ENCODE data around the gene AHSA1. TPM values are rescaled to one million over a fixed set of nuclear protein-coding genes. Genes with fewer than 3 reads are reported as not detected.

The AHSA1 gene
- total RNA-seq, 1 experiment from 2014 or later = 375 TPM

GRCh38 chr14:77508249-77508648, 50.4 kb downstream of the AHSA1 start:
- no peak for DNase-seq (ENCODE audit: low spot score)
- H3K4me3 ChIP-seq (ENCODE audit: low read depth, low read length, poor library complexity, severe bottlenecking) = no peak overlapping the region
- ChIA-PET CTCF (no interaction called here), POLR2A (ENCODE audit: low non-redundant PET) (no interaction called here)
- intact Hi-C loops (cut with micrococcal nuclease; ENCODE audit: unreplicated experiment) = no loop called here
- H3K27ac ChIP-seq (ENCODE audit: low read depth, low read length, poor library complexity, severe bottlenecking) = no peak overlapping the region
- H3K36me3 ChIP-seq (ENCODE audit: insufficient read depth, low read length, poor library complexity, severe bottlenecking) = peaks cover 13% of the 10 kb centered on the region
- no TSS peak for BruUV-seq (replicated peaks)
- no peaks in the 10 kb centered on the region for H3K9me3 ChIP-seq (ENCODE audit: low read depth, low read length, poor library complexity, severe bottlenecking)
- no peaks in the 10 kb centered on the region for H3K4me1 ChIP-seq (ENCODE audit: insufficient read depth, low read length, poor library complexity, severe bottlenecking)
- TF ChIP-seq EZH2 (IDR thresholded peaks at IDR 0.05; ENCODE audit: borderline replicate concordance, low read depth, low read length, poor library complexity, severe bottlenecking) = no peak
- no peak for TF ChIP-seq CTCF (conservative IDR thresholded peaks at IDR 0.05; ENCODE audit: low read depth, low read length)
- H3K27me3 ChIP-seq (replicated peaks; ENCODE audit: insufficient read depth, low read depth, low read length, poor library complexity) = no peaks in the 10 kb centered on the region

DNA sequence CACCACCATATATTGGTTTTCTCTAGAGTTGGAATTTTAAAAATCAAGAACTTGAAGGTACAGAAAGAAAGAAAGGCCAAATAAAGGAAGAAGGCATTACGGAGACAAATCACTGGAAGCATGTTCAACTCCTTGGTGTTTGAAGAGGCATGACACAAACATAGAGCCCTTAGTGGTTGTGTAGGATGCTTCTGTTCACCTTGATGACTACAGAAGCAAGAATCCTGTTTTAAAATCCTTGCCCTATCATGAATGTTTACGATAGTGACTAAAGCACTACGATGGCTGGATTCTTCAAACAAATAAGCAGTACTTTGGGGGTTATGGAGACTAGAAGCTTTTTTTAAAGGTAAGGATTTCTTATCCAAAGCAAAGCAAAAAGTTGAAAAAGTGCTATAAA, 51.0 kb downstream of the AHSA1 start:
- DNase-seq (ENCODE audit: low spot score) = no peak
- no peaks in the 10 kb centered on the region for H3K9me3 ChIP-seq (ENCODE audit: low read depth, low read length, poor library complexity, severe bottlenecking)
- TF ChIP-seq EZH2 (IDR thresholded peaks at IDR 0.05; ENCODE audit: borderline replicate concordance, low read depth, low read length, poor library complexity, severe bottlenecking) = no peak
- TF ChIP-seq CTCF (conservative IDR thresholded peaks at IDR 0.05; ENCODE audit: low read depth, low read length) = no peak
- no peaks in the 10 kb centered on the region for H3K27me3 ChIP-seq (replicated peaks; ENCODE audit: insufficient read depth, low read depth, low read length, poor library complexity)
- ChIA-PET CTCF (no interaction called here), POLR2A (ENCODE audit: low non-redundant PET) (no interaction called here)
- peaks cover 13% of the 10 kb centered on the region for H3K36me3 ChIP-seq (ENCODE audit: insufficient read depth, low read length, poor library complexity, severe bottlenecking)
- no peaks in the 10 kb centered on the region for H3K4me1 ChIP-seq (ENCODE audit: insufficient read depth, low read length, poor library complexity, severe bottlenecking)
- intact Hi-C loops (cut with micrococcal nuclease; ENCODE audit: unreplicated experiment) = no loop called here
- no peak overlapping the region for H3K27ac ChIP-seq (ENCODE audit: low read depth, low read length, poor library complexity, severe bottlenecking)
- no TSS peak for BruUV-seq (replicated peaks)
- no peak overlapping the region for H3K4me3 ChIP-seq (ENCODE audit: low read depth, low read length, poor library complexity, severe bottlenecking)

DNA sequence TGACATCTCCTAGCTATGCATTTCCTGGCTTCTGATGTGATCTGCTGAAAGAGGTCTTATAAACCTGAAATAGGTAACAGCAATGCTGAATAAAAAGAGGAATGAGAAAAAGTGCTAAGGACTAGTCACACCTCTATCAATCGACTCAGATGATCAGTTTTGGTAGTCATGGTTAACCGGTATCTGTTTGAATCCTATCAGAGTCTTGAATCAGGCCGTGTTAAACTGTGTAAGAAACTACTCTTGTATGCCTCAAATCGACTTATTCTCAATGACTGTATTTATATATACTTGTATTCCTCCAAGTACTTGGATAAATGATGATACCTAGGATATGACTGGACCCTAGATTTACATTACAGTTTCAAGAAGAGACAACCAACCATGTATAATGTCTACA, 51.5 kb downstream of the AHSA1 start:
- no peak for TF ChIP-seq EZH2 (IDR thresholded peaks at IDR 0.05; ENCODE audit: borderline replicate concordance, low read depth, low read length, poor library complexity, severe bottlenecking)
- TF ChIP-seq CTCF (conservative IDR thresholded peaks at IDR 0.05; ENCODE audit: low read depth, low read length) = no peak
- CTCF ChIA-PET = no interaction called here
- Histone ChIP-seq H3K27me3 (replicated peaks; ENCODE audit: insufficient read depth, low read depth, low read length, poor library complexity) (no peaks in the 10 kb centered on the region), H3K36me3 (ENCODE audit: insufficient read depth, low read length, poor library complexity, severe bottlenecking) (peaks cover 13% of the 10 kb centered on the region), H3K4me1 (ENCODE audit: insufficient read depth, low read length, poor library complexity, severe bottlenecking) (no peaks in the 10 kb centered on the region), H3K4me3 (ENCODE audit: low read depth, low read length, poor library complexity, severe bottlenecking) (no peak overlapping the region), H3K9me3 (ENCODE audit: low read depth, low read length, poor library complexity, severe bottlenecking) (no peaks in the 10 kb centered on the region), H3K27ac (ENCODE audit: low read depth, low read length, poor library complexity, severe bottlenecking) (no peak overlapping the region)
- no peak for DNase-seq (ENCODE audit: low spot score)
- intact Hi-C loops (cut with micrococcal nuclease; ENCODE audit: unreplicated experiment) = no loop called here
- POLR2A ChIA-PET (ENCODE audit: low non-redundant PET) = no interaction called here
- no TSS peak for BruUV-seq (replicated peaks)

Measured in A673 (cell line).